Neuron (in vitro differentiated cells): ENCODE results near the gene PZP.
"Not testable (repeated sequence)": the region's sequence is repeated elsewhere in the genome, so short reads cannot be mapped to it uniquely, and the experiment has no call there.

Source experiments
- H2AFZ ChIP-seq: one replicate; pipeline ENCODE4 v1.6.1; 2013; ENCODE audit warnings: low read depth, mild to moderate bottlenecking, inconsistent platforms, low read length, moderate library complexity
- H3K27me3 ChIP-seq: one replicate; pipeline ENCODE4 v1.6.1; 2013; ENCODE audit warnings: low read length; ENCODE audit not compliant: insufficient read depth
- H3K36me3 ChIP-seq: one replicate; pipeline ENCODE4 v1.6.1; 2013; ENCODE audit warnings: low read length; ENCODE audit not compliant: insufficient read depth
- H3K4me1 ChIP-seq: one replicate; pipeline ENCODE4 v1.6.1; 2013; ENCODE audit warnings: low read length; ENCODE audit not compliant: insufficient read depth
- H3K4me3 ChIP-seq: 2 replicates; pipeline ENCODE4 v1.5.1; 2013; ENCODE audit warnings: mild to moderate bottlenecking, low read length, moderate library complexity
- H3K9me3 ChIP-seq: one replicate; pipeline ENCODE4 v1.6.1; 2013; ENCODE audit warnings: low read length

PZP gene

DNA sequence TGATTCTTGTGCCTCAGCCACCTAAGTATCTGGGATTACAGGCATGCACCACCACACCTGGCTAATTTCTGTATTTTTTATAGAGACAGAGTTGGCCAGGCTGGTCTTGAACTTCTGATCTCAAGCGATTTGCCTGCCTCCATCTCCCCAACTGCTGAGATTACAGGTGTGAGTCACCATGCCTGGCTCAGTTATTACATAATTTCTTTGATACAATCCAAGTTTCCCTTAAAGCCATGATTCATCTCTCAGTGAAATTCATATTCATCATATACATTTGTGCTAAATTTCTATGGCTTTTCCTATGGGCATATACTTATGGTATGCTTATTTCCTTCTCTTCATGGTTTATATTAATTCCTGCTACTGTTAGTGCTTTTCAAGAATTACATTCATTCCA is 29.1 kb upstream of the PZP start:
- Histone ChIP-seq H3K9me3 (no peaks in the 10 kb centered on the region), H3K36me3 (no peaks in the 10 kb centered on the region), H3K4me1 (no peaks in the 10 kb centered on the region), H3K4me3 (no peak overlapping the region), H3K27me3 (no peaks in the 10 kb centered on the region), H2AFZ (no peak overlapping the region)

DNA sequence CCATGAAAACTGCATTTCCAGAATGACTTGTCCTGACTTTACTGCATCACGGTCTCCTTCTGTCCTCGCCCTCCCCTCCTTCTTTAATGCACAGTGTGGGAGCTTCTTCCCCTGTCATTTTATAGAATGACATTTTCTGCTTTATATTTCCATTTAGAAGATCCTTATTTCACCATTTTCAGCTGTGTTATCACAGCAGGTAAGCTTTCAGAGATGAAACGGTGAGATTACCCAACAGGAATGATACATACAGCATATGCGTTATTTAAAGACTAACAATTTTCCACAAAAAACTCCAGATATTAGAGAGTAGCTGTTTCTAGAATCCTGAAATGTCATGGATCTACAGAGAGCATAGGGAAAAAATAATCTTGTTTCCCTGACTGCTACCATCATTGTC is 27.3 kb upstream of the PZP start:
- Histone ChIP-seq H3K4me1 (no peaks in the 10 kb centered on the region), H2AFZ (no peak overlapping the region), H3K27me3 (no peaks in the 10 kb centered on the region), H3K4me3 (no peak overlapping the region), H3K36me3 (no peaks in the 10 kb centered on the region), H3K9me3 (no peaks in the 10 kb centered on the region)

DNA sequence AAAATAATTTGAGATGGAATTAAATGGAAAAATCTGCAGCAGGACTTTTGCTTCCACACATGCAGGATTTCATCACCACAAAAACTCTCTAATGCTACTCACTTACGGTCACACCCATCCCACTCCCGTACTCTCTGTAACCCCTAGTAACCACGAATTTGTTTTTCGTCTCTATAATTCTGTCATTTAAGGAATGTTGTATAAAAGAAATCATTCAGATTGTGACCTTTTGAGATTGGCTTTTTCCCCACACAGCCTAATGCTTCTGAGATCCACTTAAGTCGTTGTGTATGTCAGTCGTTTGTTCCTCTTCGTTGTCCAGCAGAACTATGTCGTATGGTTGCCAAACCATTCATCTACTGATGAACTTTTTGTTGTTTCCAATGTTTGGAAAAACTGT is 19.8 kb upstream of the PZP start:
- no peak overlapping the region for H2AFZ ChIP-seq
- H3K9me3 ChIP-seq: no peaks in the 10 kb centered on the region
- no peaks in the 10 kb centered on the region for H3K27me3 ChIP-seq
- H3K36me3 ChIP-seq: no peaks in the 10 kb centered on the region
- no peak overlapping the region for H3K4me3 ChIP-seq
- no peaks in the 10 kb centered on the region for H3K4me1 ChIP-seq

DNA sequence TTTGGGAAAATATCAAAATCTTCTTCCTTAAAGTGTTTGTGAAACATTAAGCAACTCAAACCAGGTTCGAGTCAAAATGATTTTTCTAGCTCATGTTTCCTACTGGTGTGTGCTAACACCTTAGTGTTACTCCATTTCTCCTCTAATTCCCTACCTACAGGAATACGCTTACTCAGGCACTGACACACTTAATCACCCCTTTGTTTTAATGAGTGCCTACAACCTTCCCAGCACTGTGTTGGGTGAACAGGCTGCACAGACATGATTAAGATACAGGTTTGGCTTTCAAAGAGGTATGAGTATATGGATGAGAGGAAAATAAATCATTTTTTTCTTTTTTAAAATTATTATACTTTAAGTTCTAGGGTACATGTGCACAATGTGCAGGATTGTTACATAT is 15.6 kb upstream of the PZP start:
- Histone ChIP-seq H2AFZ (no peak overlapping the region), H3K9me3 (no peaks in the 10 kb centered on the region), H3K4me1 (no peaks in the 10 kb centered on the region), H3K27me3 (no peaks in the 10 kb centered on the region), H3K36me3 (no peaks in the 10 kb centered on the region), H3K4me3 (no peak overlapping the region)

DNA sequence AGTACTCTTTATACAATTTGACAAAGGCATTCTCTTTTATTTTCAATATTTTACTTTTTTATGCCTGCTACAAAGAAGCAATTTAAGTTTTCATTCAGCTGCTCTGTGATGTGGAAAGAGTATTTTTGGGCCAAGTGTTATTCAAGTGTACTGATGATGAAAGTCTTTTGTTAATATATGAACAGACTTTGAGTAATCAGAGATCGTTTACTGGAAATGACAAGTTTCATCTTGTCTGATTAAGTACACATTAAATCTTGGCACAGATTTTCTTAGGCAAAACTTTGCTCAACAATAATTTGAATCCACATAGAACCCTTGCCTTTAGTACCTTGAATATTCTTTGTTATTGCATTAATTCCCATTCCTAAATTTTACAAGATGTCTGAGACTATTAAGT is 13.3 kb upstream of the PZP start:
- Histone ChIP-seq H3K9me3 (no peaks in the 10 kb centered on the region), H3K4me3 (no peak overlapping the region), H3K27me3 (no peaks in the 10 kb centered on the region), H3K4me1 (no peaks in the 10 kb centered on the region), H3K36me3 (no peaks in the 10 kb centered on the region), H2AFZ (no peak overlapping the region)

DNA sequence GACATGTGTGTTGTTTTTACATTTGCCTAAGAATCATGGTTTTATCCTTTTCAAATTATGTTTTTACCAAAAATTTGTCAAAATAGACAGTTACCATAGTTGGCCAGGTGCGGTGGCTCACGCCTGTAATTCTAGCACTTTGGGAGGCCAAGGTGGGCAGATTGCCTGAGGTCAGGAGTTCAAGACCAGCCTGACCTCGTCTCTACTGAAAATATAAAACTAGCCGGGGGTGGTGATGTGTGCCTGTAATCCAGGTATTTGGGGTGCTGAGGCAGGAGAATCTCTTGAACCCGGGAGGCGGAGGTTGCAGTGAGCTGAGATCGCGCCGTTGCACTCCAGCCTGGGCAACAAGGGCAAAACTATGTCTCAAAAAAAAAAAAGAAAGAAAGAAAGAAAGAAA is 12.8 kb upstream of the PZP start:
- not testable (repeated sequence) for H3K4me1 ChIP-seq, H3K4me3 ChIP-seq, H3K27me3 ChIP-seq

DNA sequence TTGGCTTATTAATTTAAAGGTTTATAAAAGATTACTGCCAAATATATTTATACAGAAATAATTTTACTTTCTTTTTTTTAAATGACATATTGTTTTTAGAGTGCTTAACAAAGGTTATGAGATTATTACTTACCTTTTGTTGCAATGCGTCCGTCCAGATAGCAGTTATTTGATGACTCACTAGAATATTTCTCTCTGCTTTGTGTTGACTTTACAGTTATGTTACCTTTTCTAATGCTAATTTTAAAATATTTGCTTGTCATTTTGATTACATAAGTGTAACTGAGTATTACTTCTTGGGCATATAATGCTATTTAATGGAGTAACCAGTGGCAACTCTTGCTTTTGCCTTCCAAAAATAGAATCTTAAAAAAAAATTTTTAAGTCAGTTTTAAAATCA is 6.3 kb upstream of the PZP start:
- no peak overlapping the region for H2AFZ ChIP-seq
- no peaks in the 10 kb centered on the region for H3K27me3 ChIP-seq
- no peaks in the 10 kb centered on the region for H3K4me1 ChIP-seq
- no peaks in the 10 kb centered on the region for H3K36me3 ChIP-seq
- no peak overlapping the region for H3K4me3 ChIP-seq
- H3K9me3 ChIP-seq: peaks cover 3% of the 10 kb centered on the region

More for the DNA sequence above, 12.8 kb upstream of the PZP start:
- H2AFZ ChIP-seq, H3K36me3 ChIP-seq, H3K9me3 ChIP-seq: not testable (repeated sequence)

DNA sequence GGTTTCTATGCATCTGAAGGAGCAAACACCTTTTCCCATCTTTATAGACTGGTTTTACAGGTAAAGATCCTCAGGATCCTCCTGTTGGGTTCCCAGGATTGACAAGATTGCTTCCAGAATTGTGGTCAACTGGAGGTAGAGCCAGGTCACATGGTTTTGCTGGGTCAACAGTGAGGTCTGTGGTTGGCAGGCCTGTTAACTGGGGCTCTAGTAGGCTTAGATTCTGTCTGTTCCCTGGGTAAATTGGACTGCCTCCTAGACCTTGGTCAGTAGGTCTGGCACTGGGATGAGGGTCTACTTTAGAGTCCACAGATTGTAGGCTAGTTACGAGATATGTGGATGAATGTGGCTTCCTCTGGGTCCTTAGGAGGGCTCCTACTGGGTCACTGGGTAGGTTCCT is 3.5 kb upstream of the PZP start:
- Histone ChIP-seq H3K27me3 (no peaks in the 10 kb centered on the region), H3K4me1 (no peaks in the 10 kb centered on the region), H2AFZ (no peak overlapping the region), H3K4me3 (no peak overlapping the region), H3K36me3 (no peaks in the 10 kb centered on the region), H3K9me3 (peaks cover 3% of the 10 kb centered on the region)

DNA sequence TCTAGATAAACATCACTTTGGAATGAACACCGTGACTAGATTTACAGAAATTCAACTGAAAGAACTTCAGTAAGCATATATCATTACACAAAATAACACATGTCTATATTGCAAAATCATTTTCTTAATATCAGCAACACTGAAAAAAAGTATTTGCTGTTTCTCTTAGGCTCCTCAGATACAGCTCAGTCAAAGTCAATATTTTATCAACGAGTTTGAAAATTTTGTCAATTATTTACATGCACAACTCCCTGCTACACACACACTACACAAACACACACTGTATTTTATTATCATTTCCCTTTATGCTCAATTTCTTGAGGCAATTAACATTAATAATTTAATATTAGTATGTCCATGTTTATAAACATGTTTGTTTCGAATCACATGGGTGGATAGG is 3.8 kb downstream of the PZP start:
- no peaks in the 10 kb centered on the region for H3K27me3 ChIP-seq
- H3K9me3 ChIP-seq: no peaks in the 10 kb centered on the region
- no peak overlapping the region for H2AFZ ChIP-seq
- H3K4me3 ChIP-seq: no peak overlapping the region
- no peaks in the 10 kb centered on the region for H3K36me3 ChIP-seq
- H3K4me1 ChIP-seq: no peaks in the 10 kb centered on the region

DNA sequence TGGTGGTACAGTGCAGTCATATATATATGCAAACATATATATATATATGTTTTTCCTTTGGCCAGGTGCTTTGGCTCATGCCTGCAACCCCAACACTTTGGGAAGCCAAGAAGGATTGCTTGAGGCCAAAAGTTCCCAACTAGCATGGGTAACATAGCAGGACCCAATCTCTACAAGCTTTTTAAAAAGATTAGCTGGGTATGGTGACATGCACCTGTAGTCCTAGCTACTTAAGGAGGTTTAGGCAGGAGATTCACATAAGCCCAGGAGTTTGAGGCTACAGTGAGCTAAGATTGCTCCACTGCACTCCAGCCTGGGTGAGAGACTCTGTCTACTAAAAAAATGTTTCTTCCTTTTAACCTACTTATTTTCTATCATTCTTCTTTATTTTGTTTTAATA is 10.2 kb downstream of the PZP start:
- H3K9me3 ChIP-seq: no peaks in the 10 kb centered on the region
- no peak overlapping the region for H2AFZ ChIP-seq
- H3K4me1 ChIP-seq: no peaks in the 10 kb centered on the region
- no peaks in the 10 kb centered on the region for H3K27me3 ChIP-seq
- H3K4me3 ChIP-seq: no peak overlapping the region
- no peaks in the 10 kb centered on the region for H3K36me3 ChIP-seq

DNA sequence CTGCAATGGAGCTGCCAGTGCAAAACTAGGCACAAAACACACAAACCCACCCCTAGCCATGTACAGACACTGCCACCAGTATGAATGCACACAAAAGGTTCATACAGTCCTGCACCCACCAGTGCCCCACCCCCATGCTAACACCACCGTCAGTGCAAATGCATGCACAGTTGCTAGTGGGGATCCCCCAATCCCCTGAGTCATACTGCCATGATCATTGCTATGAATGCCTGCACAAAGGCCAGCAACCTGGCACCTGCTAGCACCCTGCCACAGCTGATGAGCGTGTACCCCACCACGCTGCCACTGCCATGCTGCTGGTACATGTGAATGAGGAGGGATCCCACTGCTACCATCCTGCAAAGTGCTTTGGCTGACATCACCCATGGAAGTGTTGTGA is 23.9 kb downstream of the PZP start:
- Histone ChIP-seq H3K4me1 (no peaks in the 10 kb centered on the region), H3K4me3 (no peak overlapping the region), H3K9me3 (peaks cover 2% of the 10 kb centered on the region), H3K36me3 (no peaks in the 10 kb centered on the region), H3K27me3 (no peaks in the 10 kb centered on the region), H2AFZ (no peak overlapping the region)

DNA sequence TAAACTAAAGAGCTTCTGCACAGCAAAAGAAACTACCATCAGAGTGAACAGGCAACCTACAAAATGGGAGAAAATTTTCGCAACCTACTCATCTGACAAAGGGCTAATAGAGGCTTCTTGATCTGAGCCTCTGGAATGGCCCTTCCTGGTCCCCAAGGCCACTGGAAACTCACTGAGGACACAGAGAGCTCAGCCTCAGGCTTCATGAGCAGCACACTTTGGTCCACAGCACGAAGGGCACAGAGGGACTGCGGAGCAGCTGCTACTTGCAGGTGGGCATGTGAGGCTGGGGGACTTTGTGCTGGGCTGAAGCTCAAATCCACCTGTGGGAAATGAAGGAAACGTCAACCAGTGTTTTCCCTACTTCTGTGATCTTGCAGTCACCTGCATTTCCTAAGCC is 27.4 kb downstream of the PZP start:
- no peaks in the 10 kb centered on the region for H3K9me3 ChIP-seq

DNA sequence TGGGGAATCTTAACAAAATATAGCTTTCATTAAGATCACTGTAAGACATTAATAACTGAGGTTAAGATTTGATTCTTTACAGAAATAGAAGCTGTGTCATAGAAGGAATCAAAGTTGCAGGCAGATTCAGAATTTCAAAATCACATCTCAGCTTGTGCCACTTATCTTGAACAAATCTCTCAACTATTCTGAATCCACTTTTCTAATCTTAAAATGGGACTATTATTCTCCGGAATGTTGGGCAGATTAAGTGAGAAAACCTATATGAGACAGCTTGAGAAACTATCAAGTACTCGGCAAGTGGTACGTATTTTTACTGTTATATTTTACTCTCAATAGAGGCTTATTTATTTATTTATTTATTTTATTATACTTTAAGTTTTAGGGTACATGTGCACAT is 28.4 kb downstream of the PZP start:
- H3K9me3 ChIP-seq: no peaks in the 10 kb centered on the region
- H3K36me3 ChIP-seq: no peaks in the 10 kb centered on the region
- H2AFZ ChIP-seq: no peak overlapping the region
- H3K4me1 ChIP-seq: peaks cover 9% of the 10 kb centered on the region
- H3K27me3 ChIP-seq: no peaks in the 10 kb centered on the region
- no peak overlapping the region for H3K4me3 ChIP-seq

More for the DNA sequence above, 27.4 kb downstream of the PZP start:
- peaks cover 9% of the 10 kb centered on the region for H3K4me1 ChIP-seq
- H3K27me3 ChIP-seq: no peaks in the 10 kb centered on the region
- H3K36me3 ChIP-seq: no peaks in the 10 kb centered on the region
- no peak overlapping the region for H3K4me3 ChIP-seq
- H2AFZ ChIP-seq: no peak overlapping the region

DNA sequence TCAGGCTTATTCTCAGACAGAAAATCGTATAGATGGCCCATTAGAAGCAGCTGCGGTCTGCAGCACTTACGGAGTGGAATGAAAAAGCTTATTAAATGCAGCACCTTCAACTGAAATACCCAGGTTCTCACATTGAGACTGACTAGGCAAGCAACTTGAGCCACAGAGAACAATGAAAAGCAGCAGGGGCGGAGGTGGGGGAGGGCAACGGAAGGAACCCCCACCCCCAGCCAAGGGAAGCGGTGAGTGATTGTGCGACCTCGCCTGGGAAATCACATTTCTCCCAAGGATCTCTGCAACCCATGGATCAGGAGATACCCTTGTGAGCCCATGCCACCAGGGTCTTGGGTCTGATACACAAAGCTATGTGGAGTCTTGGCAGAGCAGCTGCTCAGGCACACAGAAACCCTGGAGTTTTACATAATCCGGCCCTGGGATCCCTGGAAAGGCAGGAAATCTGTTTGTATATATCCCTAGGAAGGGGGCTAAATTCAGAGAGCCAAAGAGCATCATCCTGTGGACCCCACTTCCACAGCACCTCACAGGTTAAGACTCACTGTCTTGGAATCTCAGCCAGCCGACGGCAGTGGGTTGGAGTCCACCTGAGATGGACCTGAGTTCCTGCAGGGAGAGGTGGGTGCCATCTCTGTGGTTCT is 38.1 kb downstream of the PZP start:
- Histone ChIP-seq H3K36me3 (no peaks in the 10 kb centered on the region), H3K4me3 (no peak overlapping the region), H3K27me3 (no peaks in the 10 kb centered on the region), H2AFZ (no peak overlapping the region), H3K9me3 (peaks cover 7% of the 10 kb centered on the region), H3K4me1 (peaks cover 15% of the 10 kb centered on the region)
